ENCODE measurements around the gene CAPN6. TPM values are rescaled to one million over a fixed set of nuclear protein-coding genes. Genes with fewer than 3 reads are reported as not detected.

The CAPN6 gene
- total RNA-seq, 1 experiment from 2014 or later = not detected

DNA sequence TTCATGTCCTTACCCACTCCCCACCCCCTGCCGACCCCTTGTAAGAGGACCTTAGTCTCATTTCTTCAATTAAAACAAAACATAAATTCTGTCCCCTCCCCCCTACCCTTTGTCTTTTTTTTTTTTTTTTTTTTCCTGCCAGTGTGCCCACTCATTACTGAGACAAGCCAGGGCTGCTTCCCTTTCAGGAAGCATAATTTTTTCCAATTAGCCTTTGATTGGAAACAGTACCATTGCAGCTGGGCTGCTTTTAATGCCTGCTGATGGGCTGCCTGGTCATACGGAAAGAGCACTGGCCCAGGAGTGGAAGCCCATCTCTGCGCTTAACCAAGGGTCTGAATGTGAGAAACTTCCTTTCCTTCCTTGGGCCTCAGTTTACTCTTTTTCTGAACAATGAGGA is 18.6 kb upstream of the CAPN6 start:
- no peak overlapping the region for H3K4me2 ChIP-seq
- H3K27ac ChIP-seq = no peak overlapping the region
- no peaks in the 10 kb centered on the region for H3K4me1 ChIP-seq (replicated peaks; ENCODE audit: insufficient read depth)
- POLR2A ChIA-PET (ENCODE audit: unreplicated experiment) = no interaction called here
- H3K27me3 ChIP-seq (ENCODE audit: insufficient read depth, low read depth) = no peaks in the 10 kb centered on the region
- no TSS peak for BruUV-seq (replicated peaks)
- CTCF ChIA-PET = no interaction called here
- no peaks in the 10 kb centered on the region for H3K9me3 ChIP-seq (ENCODE audit: insufficient read depth, low read depth)
- no peak for DNase-seq
- H3K9me2 ChIP-seq (ENCODE audit: insufficient read depth) = no peaks in the 10 kb centered on the region
- no peak overlapping the region for H3K4me3 ChIP-seq
- H3K79me2 ChIP-seq (ENCODE audit: low read depth) = no peaks in the 10 kb centered on the region
- H4K20me1 ChIP-seq (ENCODE audit: insufficient read depth) = no peaks in the 10 kb centered on the region
- intact Hi-C loops (cut with micrococcal nuclease; ENCODE audit: unreplicated experiment) = no loop called here
- no peaks in the 10 kb centered on the region for H3F3A ChIP-seq (ENCODE audit: insufficient read depth, low read depth)
- H2AFZ ChIP-seq = no peak overlapping the region
- no peak for TF ChIP-seq EZH2 (IDR thresholded peaks at IDR 0.05; ENCODE audit: low read depth)
- TF ChIP-seq, protein P1, sequence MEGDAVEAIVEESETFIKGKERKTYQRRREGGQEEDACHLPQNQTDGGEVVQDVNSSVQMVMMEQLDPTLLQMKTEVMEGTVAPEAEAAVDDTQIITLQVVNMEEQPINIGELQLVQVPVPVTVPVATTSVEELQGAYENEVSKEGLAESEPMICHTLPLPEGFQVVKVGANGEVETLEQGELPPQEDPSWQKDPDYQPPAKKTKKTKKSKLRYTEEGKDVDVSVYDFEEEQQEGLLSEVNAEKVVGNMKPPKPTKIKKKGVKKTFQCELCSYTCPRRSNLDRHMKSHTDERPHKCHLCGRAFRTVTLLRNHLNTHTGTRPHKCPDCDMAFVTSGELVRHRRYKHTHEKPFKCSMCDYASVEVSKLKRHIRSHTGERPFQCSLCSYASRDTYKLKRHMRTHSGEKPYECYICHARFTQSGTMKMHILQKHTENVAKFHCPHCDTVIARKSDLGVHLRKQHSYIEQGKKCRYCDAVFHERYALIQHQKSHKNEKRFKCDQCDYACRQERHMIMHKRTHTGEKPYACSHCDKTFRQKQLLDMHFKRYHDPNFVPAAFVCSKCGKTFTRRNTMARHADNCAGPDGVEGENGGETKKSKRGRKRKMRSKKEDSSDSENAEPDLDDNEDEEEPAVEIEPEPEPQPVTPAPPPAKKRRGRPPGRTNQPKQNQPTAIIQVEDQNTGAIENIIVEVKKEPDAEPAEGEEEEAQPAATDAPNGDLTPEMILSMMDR (conservative IDR thresholded peaks at IDR 0.05) = no peak
- H3K36me3 ChIP-seq (ENCODE audit: low read depth) = no peaks in the 10 kb centered on the region

DNA sequence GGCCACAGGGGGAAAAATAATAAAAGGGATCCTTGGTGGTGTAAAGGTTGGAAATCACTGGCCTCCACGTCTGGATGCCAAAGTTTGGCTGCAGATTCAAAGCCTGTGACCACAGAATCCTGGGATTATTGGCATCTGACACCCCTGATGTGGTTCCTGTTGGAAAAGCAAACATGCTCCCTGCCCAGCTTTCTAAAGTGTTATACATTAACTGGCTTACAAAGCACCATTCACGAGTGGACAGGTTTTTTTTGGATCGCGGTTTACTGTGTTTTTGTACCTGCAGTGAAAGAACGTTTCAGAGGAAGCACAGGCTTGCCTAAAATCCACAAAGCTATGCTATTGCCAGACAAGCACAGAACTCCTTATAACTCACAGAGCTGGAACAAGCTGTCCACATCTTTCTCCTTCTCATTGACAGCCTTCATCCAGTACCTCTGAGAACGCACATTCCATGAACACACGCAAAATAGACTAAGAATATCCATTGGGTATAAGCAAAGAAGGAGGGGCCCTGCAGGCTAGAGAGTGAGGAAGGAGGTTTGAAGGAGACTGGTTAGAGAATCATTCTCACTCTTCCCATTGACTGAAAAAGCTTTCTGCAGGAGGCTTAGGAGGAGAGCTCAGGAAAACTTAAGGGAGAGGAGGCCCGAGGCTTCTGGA is 14.5 kb upstream of the CAPN6 start:
- no TSS peak for BruUV-seq (replicated peaks)
- no peak for DNase-seq
- Histone ChIP-seq H3K4me1 (replicated peaks; ENCODE audit: insufficient read depth) (no peaks in the 10 kb centered on the region), H3K27ac (no peak overlapping the region), H3K9me3 (ENCODE audit: insufficient read depth, low read depth) (no peaks in the 10 kb centered on the region), H3K4me2 (no peak overlapping the region), H3K27me3 (ENCODE audit: insufficient read depth, low read depth) (no peaks in the 10 kb centered on the region), H3F3A (ENCODE audit: insufficient read depth, low read depth) (no peaks in the 10 kb centered on the region), H4K20me1 (ENCODE audit: insufficient read depth) (no peaks in the 10 kb centered on the region), H3K36me3 (ENCODE audit: low read depth) (no peaks in the 10 kb centered on the region), H2AFZ (no peak overlapping the region), H3K9me2 (ENCODE audit: insufficient read depth) (no peaks in the 10 kb centered on the region), H3K4me3 (no peak overlapping the region), H3K79me2 (ENCODE audit: low read depth) (no peaks in the 10 kb centered on the region)
- intact Hi-C loops (cut with micrococcal nuclease; ENCODE audit: unreplicated experiment) = no loop called here
- TF ChIP-seq, protein P1 (conservative IDR thresholded peaks at IDR 0.05) = no peak
- TF ChIP-seq EZH2 (IDR thresholded peaks at IDR 0.05; ENCODE audit: low read depth) = no peak
- POLR2A ChIA-PET (ENCODE audit: unreplicated experiment) = no interaction called here
- CTCF ChIA-PET = no interaction called here

DNA sequence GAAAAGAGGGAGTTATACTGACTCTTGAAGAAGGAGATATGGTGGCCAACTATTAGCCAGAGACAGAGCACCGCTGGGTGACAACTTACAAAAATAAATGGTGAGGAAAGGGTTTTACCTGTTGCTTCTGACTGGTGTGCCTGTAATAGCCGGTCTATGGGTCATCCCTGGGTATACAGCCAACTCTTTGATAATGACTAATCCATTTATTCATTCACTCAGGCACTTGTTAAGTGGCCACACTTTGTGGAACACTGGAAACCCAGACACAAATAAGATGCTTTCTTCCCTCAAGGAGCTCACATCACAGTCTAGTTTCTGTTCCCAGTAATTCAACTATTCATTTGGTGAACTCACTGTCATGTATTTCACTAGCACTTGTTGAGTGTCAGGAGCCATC is 13.2 kb upstream of the CAPN6 start:
- BruUV-seq (replicated peaks) = no TSS peak

More for the DNA sequence above, 13.2 kb upstream of the CAPN6 start:
- Histone ChIP-seq H3K79me2 (ENCODE audit: low read depth) (no peaks in the 10 kb centered on the region), H3K4me3 (no peak overlapping the region), H2AFZ (no peak overlapping the region), H3K27ac (no peak overlapping the region), H3K9me2 (ENCODE audit: insufficient read depth) (no peaks in the 10 kb centered on the region), H4K20me1 (ENCODE audit: insufficient read depth) (no peaks in the 10 kb centered on the region), H3K36me3 (ENCODE audit: low read depth) (no peaks in the 10 kb centered on the region), H3K27me3 (ENCODE audit: insufficient read depth, low read depth) (no peaks in the 10 kb centered on the region), H3F3A (ENCODE audit: insufficient read depth, low read depth) (no peaks in the 10 kb centered on the region), H3K9me3 (ENCODE audit: insufficient read depth, low read depth) (no peaks in the 10 kb centered on the region), H3K4me2 (no peak overlapping the region), H3K4me1 (replicated peaks; ENCODE audit: insufficient read depth) (no peaks in the 10 kb centered on the region)
- TF ChIP-seq, protein P1 (conservative IDR thresholded peaks at IDR 0.05) = no peak
- CTCF ChIA-PET = no interaction called here
- intact Hi-C loops (cut with micrococcal nuclease; ENCODE audit: unreplicated experiment) = no loop called here
- POLR2A ChIA-PET (ENCODE audit: unreplicated experiment) = no interaction called here
- DNase-seq = no peak

Data from PC-9 (cell line).